Gastroesophageal sphincter (tissue), 4 donors: ENCODE measurements around the gene VSIG10L2. TPM values are rescaled to one million over a fixed set of nuclear protein-coding genes. Genes with fewer than 3 reads are reported as not detected.

Source experiments
- ATAC-seq: fragments of 150-250 bp; one replicate; pipeline ENCODE4 v1.9.1; 2016; ENCODE audit warnings: mild to moderate bottlenecking, moderate library complexity
- H3K27ac ChIP-seq, 4 donors: fragments of 200-600 bp; sonication (generic) in 3 of 4; 1 replicate in 3 of 4; 2 replicates in 1 of 4; pipeline ENCODE4 v1.5.1; 2016 to 2019
- H3K27me3 ChIP-seq: fragments of 200-600 bp; sonication (generic); one replicate; pipeline ENCODE4 v1.5.1; 2019
- H3K36me3 ChIP-seq, 2 donors: fragments of 200-600 bp; sonication (generic); one replicate each; pipeline ENCODE4 v1.5.1; 2019; ENCODE audit warnings: control low read depth in 1 of 2
- H3K4me1 ChIP-seq, 3 donors: fragments of 200-600 bp; sonication (generic); 1 replicate in 2 of 3; 2 replicates in 1 of 3; pipeline ENCODE4 v1.5.1; 2016 to 2019; ENCODE audit warnings: control low read depth in 2 of 3
- H3K4me3 ChIP-seq, 2 donors: fragments of 200-600 bp; sonication (generic); one replicate each; pipeline ENCODE4 v1.5.1; 2019; ENCODE audit warnings: mild to moderate bottlenecking in 1 of 2, moderate library complexity in 1 of 2
- H3K9me3 ChIP-seq, 3 donors: fragments of 200-600 bp; sonication (generic); one replicate each; pipeline ENCODE4 v1.5.1; 2017 to 2019; ENCODE audit warnings: control low read depth in 2 of 3
- CTCF ChIP-seq, 4 experiments: fragments of 200-600 bp in 2 of 4; fragments of 450-650 bp in 2 of 4; sonication (generic) in 1 of 4; IDR thresholded peaks; one replicate each; pipeline ENCODE4 v1.5.1; 2017 to 2019; ENCODE audit warnings: antibody characterized with exemption in 4 of 4, mild to moderate bottlenecking in 2 of 4, moderate library complexity in 2 of 4
- EP300 ChIP-seq: sonication (generic); formaldehyde crosslinking; IDR thresholded peaks from one replicate; pipeline ENCODE4 v1.6.1; 2017; ENCODE audit warnings: antibody characterized with exemption, mild to moderate bottlenecking
- POLR2A ChIP-seq, 2 donors: fragments of 450-650 bp; IDR thresholded peaks; one replicate each; pipeline ENCODE4 v1.6.1; 2017; ENCODE audit warnings: antibody characterized with exemption in 2 of 2, mild to moderate bottlenecking in 2 of 2, moderate library complexity in 1 of 2
- POLR2AphosphoS5 ChIP-seq: sonication (generic); formaldehyde crosslinking; IDR thresholded peaks from one replicate; pipeline ENCODE4 v1.6.1; 2017; ENCODE audit warnings: antibody characterized with exemption
- WGBS, 2 donors: methylation state at CpG; one replicate each; pipeline ENCODE4 v1.1.5; 2018; ENCODE audit warnings: low coverage in 1 of 2; 5-methylcytosine and 5-hydroxymethylcytosine counted together
- total RNA-seq, 4 donors: library from RNA; depleted of rRNA; stranded (reverse); fragments of >200 nt; gene quantifications; one replicate each; pipeline ENCODE4 v1.1.0, GENCODE V29; 2016

VSIG10L2 gene
- total RNA-seq, 4 donors from 2014 or later: not detected

GRCh38 chr11:125999234-125999880, 53.5 kb downstream of the VSIG10L2 start:
- 60 to 76% methylated on average over 6 of the region's 6 CpGs for WGBS, 2 donors

GRCh38 chr11:126002181-126002580, 56.3 kb downstream of the VSIG10L2 start:
- no peak overlapping the region for H3K27ac ChIP-seq
- WGBS, 2 donors: 75 to 85% methylated on average over 4 of the region's 4 CpGs
- no peaks in the 10 kb centered on the region for H3K9me3 ChIP-seq
- peaks cover 0 to 11% (median 0%) of the 10 kb centered on the region in 3 donors for H3K4me1 ChIP-seq
- H3K27me3 ChIP-seq: no peaks in the 10 kb centered on the region
- peaks cover 0 to 71% of the 10 kb centered on the region in 2 donors for H3K36me3 ChIP-seq
- TF ChIP-seq CTCF (IDR thresholded peaks at IDR 0.05): no peak
- no peak for TF ChIP-seq POLR2AphosphoS5
- TF ChIP-seq EP300: no peak
- no peak for TF ChIP-seq POLR2A (IDR thresholded peaks at IDR 0.05)
- no peak overlapping the region for H3K4me3 ChIP-seq
- no peak for ATAC-seq

More at GRCh38 chr11:125999234-125999880, 53.5 kb downstream of the VSIG10L2 start:
- no peaks in the 10 kb centered on the region for H3K27me3 ChIP-seq
- H3K36me3 ChIP-seq: peaks cover 0 to 84% of the 10 kb centered on the region in 2 donors
- no peak overlapping the region for H3K4me3 ChIP-seq
- H3K27ac ChIP-seq: no peak overlapping the region
- TF ChIP-seq POLR2AphosphoS5: no peak
- TF ChIP-seq POLR2A (IDR thresholded peaks at IDR 0.05): no peak
- TF ChIP-seq CTCF (IDR thresholded peaks at IDR 0.05): no peak
- no peak for TF ChIP-seq EP300
- no peaks in the 10 kb centered on the region for H3K9me3 ChIP-seq
- H3K4me1 ChIP-seq: no peaks in the 10 kb centered on the region
- ATAC-seq: peak; percentile 57

Other genes with a start within 250 kb of the VSIG10L2 start
- under 1 TPM in 1 of 4 donors, not detected in 3; 0.27 TPM for gene PATE1, start 199.8 kb upstream of the VSIG10L2 start, total RNA-seq
- gene PATE2, start 167.2 kb upstream of the VSIG10L2 start, total RNA-seq: under 1 TPM in 1 of 4 donors, not detected in 3; 0.13 TPM
- gene PATE3, start 157.9 kb upstream of the VSIG10L2 start, total RNA-seq: not detected
- not detected for gene PATE4, start 112.7 kb upstream of the VSIG10L2 start, total RNA-seq
- gene HYLS1, start 58.4 kb upstream of the VSIG10L2 start, total RNA-seq: 1 to 10 TPM; 4.2 to 9.8 (median 6.4) TPM
- 10 to 100 TPM in 1 of 4 donors, 1 to 10 TPM in 3; 7.8 to 15.9 (median 9.1) TPM for gene PUS3, start 42.8 kb upstream of the VSIG10L2 start, total RNA-seq
- gene DDX25, start 41.5 kb upstream of the VSIG10L2 start, total RNA-seq: under 1 TPM in 1 of 4 donors, not detected in 3; 0.08 TPM
- gene CDON, start 116.8 kb downstream of the VSIG10L2 start, total RNA-seq: 10 to 100 TPM; 14.2 to 40.9 (median 29.1) TPM